IPS-11a (cell line): Measurements from ENCODE around the gene CAPS.
"Not testable (repeated sequence)": the region's sequence is repeated elsewhere in the genome, so short reads cannot be mapped to it uniquely, and the experiment has no call there.

Experiments
- H3K4me3 ChIP-seq: one replicate; pipeline ENCODE4 v1.5.1; 2013; ENCODE audit warnings: low read depth, low read length, control low read depth

CAPS gene

DNA sequence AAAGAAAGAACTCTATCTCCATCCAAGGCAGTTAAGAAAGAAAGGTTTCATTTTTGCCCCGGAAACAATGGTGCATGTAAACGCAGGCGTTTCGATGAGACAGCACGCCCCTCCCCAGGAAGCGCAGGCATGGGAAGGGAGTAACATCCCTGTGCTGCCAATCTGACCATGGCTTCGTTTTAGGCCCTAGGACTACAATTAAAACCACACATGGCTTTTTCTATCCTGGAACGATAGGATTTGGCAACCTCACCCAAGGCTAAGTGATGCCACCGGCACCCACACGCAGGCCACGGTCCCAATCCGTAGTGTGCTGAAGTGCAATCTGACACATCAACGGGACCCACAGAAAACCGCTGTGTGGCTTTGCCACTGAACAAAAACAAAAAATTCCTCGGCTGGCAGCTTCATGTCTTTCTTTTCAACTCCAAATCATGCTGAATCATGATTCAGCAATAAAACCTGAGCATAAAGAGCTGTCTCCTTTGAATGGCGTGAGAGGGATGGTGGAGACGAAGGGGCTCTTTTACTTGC lies 39.7 kb downstream of the CAPS start:
- H3K4me3 ChIP-seq: no peak overlapping the region

DNA sequence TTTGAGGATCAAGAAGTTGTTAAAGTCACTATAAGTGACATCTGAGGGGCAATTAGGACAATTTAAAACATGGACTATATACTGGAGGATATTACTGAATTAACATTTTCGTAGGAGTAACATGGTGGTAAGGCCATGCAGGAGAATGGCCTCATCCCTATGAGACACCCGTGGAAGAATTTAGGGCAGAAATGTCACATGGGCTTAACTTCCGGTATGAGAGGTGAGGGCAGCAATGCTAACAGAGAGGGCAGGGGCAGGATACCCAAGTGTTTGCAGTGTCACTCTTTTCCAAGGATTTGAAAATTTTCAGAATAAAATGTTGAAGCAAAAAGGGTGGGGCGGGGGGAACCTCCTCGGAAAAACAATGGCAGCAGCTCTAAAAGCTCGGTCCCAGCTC lies 40.2 kb downstream of the CAPS start:
- no peak overlapping the region for H3K4me3 ChIP-seq

GRCh38 chr19:5955636-5955935 lies 41.5 kb downstream of the CAPS start:
- H3K4me3 ChIP-seq: no peak overlapping the region

DNA sequence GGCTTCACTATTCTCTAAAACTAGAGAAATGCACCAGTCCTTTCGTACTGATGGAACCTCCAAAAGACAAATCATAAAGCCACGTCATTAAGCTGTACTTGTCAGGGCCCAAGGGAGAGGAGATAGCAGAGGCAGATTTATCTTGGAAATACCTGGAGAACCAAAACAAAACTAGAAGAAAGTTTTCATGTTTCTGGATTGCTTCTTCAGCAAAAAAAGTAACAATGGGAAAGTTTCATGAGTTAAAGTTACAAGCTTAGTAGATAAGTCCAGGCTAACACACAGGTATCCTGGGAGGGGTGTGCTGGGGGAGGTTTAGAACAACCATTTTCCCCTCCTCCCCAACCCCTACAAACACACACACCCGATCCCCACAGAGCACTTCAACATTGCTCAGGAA lies 42.3 kb downstream of the CAPS start:
- no peak overlapping the region for H3K4me3 ChIP-seq

GRCh38 chr19:5956728-5957127 lies 42.7 kb downstream of the CAPS start:
- H3K4me3 ChIP-seq: no peak overlapping the region

- no peak overlapping the region for H3K4me3 ChIP-seq
These were observed 43.1 kb downstream of the CAPS start for GRCh38 chr19:5957170-5957569.

DNA sequence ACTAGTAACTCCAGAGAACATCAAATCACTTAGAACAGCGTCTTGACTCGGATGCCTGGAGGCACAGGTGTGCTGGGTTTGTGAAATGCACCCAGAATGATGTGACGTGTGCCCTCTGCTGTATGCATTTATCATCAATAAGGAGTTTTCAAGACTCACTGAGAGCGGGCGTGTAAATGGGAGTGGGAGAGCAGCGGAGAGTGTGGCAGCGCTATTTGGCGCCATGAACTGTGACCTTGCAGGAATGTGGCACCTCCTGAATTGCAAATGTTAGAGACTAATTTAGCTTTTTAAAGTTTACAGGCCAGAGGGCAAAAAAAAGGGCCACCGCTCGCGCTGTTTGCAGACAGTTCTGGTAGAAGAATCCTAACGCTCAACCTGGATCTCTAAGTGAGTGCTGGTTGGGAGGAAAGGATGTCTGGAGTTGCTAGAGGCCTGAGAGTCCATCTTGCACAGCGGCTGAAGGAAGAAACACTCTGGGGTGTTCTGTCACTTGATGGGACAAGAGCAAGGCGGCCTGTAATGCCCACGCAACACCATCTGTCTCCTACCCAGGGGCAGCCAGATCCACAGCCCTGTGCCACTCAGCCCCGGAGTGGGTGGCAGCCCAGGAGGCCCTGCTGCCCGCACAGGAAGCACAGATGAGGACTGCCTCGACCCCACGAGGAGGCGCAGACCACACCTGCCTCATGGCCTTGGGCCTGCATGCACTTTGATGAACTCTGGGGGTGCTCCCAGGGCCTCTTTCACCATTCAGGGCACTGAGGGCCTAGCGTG lies 44.2 kb downstream of the CAPS start:
- H3K4me3 ChIP-seq: no peak overlapping the region

GRCh38 chr19:5958851-5959122 lies 44.7 kb downstream of the CAPS start:
- H3K4me3 ChIP-seq: no peak overlapping the region

DNA sequence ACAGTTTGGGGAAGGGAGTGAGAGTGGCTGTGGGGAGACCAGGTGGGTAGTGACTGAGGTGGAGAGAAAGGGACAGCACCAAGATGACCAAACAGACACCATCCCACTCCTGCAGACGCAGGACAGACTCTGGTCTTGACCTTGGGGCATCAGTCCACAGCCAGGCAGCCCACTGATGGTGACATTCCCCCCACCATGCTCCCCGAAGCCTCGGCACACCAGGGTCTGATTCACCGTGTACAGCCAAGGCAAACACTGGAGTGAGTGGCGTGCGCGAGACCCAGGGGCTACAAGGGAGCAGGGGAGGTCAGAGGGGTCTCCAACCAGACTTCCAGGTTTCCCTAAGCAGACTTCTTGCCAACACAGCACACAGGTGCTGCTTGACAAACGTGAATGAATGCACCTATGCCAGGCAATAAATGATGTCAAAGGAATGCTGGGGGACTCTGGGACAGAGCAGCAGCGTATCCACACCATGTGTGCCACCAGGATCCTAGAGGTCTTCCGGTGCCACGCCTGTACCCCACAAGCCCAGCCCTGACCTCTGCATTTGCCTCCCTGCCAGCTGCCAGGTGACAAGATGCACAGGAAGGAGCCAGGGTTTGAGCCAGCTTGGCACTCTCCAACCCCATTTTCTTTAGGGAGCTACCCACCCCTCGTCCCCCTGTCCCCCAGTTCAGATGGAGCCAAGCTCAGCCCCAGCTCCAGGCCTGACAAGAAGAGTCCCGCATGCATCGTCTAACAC lies 45.4 kb downstream of the CAPS start:
- no peak overlapping the region for H3K4me3 ChIP-seq

- no peak overlapping the region for H3K4me3 ChIP-seq
These were observed 46.2 kb downstream of the CAPS start for GRCh38 chr19:5960005-5961001.

- H3K4me3 ChIP-seq: not testable (repeated sequence)
These were observed 47.6 kb downstream of the CAPS start for GRCh38 chr19:5961641-5961968.

DNA sequence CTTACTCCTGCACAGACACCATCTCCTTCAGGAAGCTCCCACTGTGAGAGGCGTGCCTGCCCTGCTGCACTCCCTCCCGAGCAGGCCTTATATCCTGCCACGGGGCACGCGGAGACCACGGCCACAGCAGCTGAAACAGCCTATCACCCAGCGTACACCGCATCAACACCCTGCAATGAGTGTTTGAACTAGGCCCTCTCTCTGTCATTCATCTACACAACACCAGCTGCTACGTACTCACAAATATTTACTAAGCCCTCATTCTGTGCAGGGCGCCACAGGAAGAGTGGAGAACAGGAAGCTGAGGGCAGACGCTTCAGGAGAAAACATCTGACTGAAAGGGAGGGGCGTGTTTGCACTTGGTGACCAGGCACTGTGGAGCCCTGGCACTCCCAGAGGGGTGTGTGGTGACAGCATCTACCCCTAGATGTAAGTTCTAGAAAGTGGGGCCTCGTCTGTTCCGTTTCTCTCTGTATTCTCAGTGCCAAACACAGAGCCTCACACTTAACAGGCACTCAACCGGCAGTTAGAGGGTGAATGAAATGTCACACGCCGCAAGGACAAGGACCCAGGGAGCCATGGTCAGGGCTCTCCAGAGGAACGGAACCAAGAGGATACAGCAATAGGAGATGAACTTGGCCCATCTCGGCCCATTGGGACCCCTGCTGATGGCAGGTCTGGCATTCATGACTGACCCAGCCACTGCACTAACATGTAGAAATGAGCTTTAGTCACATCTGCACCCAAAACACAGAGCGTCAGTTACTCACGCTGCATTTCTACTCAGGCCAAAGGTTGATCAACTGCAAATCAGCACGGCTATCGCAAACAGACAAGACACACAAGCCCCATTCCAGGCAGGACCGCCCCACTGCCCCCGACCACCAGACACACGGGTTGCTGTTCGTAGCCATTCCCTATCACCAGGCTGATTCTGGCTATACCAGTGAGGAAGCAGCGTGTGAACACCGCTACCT lies 48.2 kb downstream of the CAPS start:
- no peak overlapping the region for H3K4me3 ChIP-seq

DNA sequence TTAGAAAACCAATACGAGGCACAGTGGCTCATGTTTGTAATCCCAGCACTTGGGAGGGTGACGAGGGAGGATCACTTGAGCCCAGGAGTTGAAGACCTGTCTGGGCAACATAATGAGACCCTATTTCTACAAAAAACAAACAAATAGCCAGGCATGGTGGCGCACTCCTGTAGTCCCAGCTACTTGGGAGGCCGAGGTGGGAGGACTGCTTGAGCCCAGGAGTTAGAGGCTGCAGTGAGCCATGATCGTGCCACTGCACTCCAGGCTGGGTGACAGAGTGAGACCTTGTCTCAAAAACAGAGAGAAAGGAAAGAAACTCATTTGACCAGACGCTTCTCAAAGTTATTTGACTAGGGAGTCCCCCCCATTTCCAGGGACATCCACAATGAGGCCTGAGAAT lies 49.2 kb downstream of the CAPS start:
- not testable (repeated sequence) for H3K4me3 ChIP-seq

DNA sequence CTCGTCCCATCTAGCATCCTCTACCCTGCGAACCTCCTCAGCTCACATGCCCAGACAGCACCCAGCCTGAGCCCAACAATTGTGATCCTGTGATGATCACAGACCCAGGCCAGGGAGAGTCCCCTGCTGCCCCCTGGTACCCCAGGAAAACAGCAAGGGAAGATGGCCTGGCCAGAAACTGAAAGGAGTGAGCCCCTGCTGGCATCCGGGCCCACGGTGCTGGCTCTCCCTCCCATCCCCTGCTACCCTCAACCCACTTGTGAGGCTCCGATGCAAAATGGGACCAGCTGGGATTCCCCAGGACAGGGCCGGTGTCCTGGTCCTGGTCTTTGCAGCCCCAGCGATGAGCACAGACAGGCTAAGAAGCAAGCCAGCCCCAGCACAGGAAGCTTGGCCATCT lies 49.8 kb downstream of the CAPS start:
- H3K4me3 ChIP-seq: no peak overlapping the region

DNA sequence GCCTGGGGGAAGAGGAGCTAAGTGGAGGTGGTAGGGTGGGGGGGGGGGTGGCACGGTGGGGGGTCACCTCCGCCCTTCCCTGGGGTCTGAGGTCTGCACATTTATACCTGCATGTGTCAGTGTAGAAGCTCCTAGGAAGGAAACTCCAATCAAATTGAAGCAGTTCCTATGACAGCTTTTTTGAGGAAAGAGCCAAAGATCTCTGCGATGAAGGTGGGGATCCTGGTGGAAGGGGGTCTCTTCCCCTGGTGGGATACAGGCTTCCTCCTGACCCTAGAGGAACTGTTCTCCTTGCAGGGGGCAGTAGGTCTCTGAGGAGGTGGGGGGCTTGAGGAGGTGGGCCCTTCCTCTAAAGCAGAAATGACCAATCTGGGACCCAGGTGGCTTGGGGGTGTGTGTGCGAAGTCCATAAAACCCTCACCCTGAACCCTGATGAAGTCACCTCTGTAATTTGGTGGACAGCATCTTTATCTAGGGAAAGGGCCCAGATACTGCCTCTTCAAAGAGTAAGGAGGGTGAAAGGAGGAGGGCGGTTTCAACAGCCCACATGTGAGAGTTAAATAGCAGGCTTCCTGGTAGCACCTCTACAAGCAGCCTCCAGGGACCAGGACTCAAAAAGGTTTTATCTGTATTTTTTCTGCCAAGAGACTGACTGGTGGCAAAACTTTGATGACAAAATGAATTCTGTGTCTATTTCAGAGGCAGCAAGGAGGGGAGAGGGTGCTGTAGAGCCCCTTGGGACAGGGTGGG lies 50.9 kb downstream of the CAPS start:
- H3K4me3 ChIP-seq: no peak overlapping the region
